ENCODE measurements around the gene LSAMP.

Gene LSAMP

DNA sequence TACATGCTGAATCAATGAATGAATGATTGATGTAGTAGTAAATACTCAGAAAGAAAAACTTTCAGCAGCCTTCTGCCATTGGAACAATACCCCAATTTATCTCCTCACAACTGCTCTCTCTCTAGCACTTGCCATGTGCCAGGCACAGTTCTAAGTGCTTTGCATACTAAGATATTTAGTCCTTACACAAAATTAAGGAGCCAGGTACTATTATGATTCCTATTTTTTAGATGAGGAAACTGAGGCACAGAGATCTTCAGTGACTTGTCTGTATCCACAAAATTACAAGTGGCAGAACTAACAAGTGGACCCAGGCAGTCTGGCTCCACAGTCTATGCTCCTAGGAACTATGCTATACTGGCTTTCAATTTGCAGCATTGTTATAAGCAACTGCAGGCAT is 279.2 kb downstream of the LSAMP start:
- DNase-seq (ENCODE audit: low read depth in 2 of 3, low spot score in 1 of 3), result no peak

DNA sequence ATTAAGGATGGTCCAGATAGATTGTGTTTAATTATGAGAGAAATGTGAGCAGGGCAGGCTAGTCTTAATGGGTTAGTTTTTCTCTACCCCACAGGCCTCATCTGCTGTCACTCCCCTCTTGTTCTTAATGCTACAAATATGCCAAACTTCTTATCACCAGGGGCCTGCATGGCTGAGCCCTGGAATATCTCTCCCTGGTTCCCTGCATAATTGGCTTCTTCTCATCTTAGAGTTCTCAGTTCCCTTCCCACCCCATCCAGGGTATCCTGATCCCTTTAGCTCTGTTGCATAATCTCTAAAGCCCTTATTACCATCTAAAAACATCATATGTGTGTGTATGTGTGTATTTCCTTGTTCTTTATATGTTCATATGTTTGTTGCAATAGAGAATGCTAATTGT is 279.6 kb downstream of the LSAMP start:
- no peak for DNase-seq (ENCODE audit: low read depth in 2 of 3, low spot score in 1 of 3)

DNA sequence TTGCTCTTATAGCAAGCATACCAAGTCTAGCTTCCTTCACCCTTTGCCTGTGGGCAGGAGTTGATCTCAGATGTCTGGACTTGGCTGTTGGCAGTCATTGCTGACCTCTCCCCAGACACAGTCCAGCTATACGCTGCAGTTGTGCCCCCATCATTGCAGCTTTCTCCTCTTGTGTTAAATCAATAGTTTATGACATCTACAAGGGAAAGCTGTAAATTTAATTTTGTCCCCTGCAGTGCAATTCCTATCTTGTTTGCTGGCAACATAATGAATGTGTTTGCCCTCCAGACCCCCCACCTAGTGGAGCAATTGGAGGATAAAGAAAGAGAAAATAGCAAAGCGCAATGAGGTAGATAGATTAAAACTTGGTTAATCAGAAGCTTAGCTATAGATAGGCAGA is 280.2 kb downstream of the LSAMP start:
- no peak for DNase-seq (ENCODE audit: low read depth in 2 of 3, low spot score in 1 of 3)

DNA sequence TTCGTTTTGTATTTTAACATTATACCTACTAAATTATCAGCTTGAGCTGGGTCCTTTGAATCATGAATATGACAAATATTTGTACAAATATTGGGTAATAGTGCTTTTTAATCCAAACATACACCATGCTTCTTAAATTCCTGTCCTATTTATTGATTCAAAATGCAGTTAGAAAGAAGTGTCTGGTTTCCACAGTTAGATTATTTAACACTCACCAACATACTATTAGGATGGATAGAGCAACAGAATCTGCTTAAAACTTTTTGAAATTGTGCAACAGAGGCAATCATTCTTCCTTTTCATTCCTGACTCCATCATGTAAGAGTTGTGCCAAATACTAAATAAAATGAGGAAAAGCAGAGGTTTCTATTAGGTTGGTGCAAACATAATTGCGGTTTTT is 281.2 kb downstream of the LSAMP start:
- no peak for DNase-seq (ENCODE audit: low read depth in 2 of 3, low spot score in 1 of 3)

DNA sequence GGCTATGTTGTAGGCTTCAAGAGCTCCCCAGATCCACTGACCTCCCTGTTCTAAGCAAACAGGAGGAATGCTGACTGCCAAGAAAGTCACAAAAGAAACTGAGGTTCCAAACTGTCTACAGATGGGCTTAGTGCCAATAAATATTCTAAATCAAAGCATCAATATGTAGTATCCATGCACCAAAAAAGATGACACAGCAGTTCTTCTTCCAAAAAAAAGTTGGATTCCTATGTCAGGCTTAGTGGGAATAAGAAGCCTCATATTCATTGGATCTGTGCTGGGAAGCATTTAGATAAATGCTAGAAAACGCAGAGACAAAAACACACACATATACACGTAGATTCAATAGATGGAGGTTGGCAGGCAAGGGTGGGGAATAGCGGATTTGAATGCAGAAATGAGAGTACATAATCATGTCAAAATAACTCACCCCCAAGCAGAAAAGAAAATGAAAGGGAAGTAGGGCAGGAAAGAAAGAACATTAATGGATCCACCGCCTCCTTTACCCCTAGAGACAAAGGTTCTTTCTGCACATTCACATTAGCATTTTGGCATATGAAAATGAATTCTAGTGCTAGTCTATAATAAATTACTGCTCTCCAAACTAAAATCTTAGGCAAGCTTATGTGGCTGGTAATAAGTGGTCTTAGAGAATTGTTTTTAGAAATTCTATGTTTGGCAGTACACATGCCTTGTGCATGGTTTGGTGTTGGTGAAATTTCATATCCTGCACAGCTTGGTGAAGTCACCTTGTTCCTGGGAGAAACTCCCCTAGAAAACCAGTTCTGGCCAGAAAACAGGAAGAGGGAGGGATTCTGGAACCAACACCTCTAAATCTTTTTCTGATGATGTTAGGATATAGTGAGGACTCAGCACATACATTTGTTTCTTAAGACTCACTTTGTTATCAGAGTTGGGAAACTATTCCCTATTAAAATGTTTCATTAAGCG is 283.4 kb downstream of the LSAMP start:
- no peak for DNase-seq (ENCODE audit: low read depth in 2 of 3, low spot score in 1 of 3)

DNA sequence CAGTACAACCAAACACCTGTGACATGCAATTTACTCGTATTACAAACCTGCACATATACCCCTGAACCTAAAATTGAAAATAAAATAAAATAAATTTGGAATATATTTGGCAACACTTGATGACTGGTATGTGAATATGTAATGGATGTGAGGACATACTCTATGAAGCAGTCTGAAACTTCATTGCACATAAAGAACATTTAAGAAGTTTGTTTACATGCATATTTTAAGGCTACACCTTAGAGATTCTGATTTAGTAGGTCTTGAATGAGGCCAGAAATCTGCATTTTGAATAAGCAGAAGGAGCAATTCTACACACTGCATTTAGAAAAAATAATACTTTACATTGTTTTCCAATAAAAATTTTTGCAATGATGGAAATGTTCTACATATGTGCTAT is 284.7 kb downstream of the LSAMP start:
- no peak for DNase-seq (ENCODE audit: low read depth in 2 of 3, low spot score in 1 of 3)

DNA sequence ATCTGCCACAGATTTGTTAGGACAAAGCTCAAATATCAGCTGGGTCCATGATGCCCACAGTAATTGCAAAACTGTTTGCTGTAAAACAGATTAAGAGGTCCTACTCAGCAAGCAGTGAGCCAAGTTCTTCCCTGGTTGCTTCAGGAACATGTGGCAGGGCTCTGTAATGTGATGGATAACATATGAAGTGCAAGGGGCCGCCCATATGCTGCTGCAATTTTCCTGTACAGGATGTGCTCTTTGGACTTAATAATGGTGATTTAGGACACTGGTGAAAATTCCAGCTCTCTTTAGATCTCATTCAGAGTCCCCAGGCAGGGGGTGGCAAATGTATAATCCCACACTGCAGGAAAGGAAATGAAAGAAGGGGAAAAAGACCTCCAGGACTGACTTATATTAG is 289.4 kb downstream of the LSAMP start:
- DNase-seq (ENCODE audit: low read depth in 2 of 3, low spot score in 1 of 3), result no peak

DNA sequence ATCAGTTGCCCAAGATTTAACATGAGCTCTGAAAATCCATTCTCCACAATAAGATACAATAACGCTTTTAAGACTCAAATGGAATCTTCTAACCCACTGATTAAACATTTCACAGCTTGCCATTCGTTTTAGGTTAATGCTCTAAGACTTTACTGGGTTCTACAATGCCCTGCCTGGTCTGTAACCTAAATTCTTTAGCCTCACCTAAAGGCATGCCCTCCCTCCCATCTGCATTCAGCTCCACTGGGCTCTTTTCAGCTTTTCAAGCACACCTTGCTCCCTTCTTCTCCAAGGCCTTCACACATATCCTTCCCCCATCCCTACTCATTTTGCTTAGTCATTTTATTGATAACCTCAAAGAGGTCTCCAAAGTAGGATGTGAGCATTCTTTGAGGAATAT is 290.9 kb downstream of the LSAMP start:
- DNase-seq (ENCODE audit: low read depth in 2 of 3, low spot score in 1 of 3), result no peak

DNA sequence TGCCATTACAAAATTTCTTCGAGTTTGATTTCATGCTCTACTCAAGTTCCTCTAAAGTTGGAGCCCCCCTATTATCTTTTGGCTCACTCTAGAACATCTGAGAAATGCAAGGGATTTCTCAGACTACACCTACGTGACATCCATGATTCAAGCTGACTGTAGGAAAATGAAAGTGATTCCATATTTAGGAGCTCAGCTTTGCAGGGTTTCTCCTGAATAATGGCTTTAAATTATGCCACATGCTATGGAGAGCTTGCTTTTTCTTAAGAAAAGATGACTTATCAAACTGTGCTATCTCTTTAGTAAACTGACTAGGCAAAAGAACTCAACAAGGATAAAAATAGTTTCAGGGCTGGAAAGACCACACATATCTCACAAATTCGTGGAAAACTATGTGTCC is 292.1 kb downstream of the LSAMP start:
- no peak for DNase-seq (ENCODE audit: low read depth in 2 of 3, low spot score in 1 of 3)

DNA sequence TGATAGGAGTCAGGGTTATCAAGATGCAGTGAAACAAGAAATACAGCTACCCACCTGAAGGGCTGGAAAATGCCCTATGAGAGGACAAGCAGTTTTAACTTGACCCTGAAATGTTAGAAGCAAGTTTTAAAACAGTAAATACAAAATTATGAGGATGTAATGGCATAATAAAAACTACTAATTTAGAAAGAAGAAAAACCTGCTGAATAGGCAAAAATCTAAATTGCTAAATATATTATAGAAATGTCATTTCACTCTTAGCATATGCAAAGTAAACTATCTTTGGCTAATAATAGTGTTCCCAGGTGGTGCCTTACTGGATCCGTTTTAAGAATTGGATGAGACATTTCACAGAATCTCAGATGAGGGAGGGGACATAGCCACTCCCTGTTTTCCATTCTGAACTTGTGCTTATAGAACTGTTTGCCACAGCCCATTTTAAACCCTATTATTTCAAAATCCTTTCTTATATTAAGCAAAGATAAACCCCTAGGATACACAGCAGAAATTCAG is 294.6 kb downstream of the LSAMP start:
- DNase-seq (ENCODE audit: low read depth in 2 of 3, low spot score in 1 of 3), result no peak

DNA sequence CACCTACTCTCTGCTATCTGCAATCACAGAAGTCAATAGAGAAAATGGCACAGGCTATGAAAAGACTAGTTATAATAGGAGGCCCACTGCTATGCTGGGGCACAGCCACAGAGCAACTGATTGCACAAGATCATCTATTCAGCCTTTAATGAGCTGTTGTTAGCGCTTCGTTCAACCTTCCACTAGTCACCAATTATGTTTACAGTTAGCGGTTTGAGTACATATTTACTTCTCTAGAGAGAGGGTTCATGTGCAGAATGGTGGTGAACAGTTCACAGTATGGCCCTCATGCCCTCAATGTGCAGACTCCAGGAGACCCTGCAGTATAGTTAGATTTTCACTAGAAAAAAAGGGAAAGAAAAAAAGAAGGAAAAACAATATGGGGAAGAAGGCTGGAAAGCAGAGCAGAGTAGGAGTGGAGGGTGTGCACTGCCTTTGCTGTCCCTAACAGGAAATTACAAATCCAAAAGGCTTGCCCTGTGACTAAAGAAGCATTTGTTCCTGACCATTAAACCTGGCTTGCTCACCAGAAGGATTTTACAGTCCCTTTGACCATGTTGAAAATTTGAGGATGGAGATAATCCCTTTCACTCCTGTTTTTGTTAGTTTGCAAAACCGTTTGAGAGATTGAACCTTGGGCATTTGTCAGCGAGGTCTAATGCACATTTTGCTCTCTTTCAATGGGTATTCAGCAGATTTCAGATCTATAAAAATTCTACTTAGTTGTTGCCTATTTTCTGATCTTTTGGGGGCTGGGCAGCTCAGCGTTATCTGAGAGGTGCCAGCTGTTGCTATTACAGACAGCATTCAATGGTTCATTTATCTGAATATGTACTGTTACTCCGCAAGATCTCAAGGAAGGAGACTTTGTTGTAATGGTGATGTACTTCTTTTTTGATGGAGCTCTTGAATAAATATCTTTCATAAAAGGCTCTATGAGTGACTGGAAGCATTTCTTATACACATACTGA is 296.1 kb downstream of the LSAMP start:
- no peak for DNase-seq (ENCODE audit: low read depth in 2 of 3, low spot score in 1 of 3)

DNA sequence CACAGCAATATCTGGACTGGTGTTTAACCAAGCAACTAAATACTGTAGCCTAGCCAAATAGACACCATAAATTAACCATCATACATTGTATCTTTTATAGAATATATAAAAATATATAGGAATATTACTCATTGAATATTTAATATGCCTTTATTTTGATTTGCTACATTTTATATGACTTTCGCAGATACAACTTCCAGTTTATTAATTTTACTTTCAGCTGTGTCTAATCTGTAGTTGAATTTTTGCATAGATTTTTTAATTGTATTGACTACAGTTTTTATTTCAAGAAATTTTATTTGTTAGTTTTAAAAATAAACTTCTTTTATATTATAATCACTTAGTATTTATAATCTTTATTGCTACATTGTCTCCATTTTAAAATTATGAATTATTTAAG is 299.7 kb downstream of the LSAMP start:
- no peak for DNase-seq (ENCODE audit: low read depth in 2 of 3, low spot score in 1 of 3)

DNA sequence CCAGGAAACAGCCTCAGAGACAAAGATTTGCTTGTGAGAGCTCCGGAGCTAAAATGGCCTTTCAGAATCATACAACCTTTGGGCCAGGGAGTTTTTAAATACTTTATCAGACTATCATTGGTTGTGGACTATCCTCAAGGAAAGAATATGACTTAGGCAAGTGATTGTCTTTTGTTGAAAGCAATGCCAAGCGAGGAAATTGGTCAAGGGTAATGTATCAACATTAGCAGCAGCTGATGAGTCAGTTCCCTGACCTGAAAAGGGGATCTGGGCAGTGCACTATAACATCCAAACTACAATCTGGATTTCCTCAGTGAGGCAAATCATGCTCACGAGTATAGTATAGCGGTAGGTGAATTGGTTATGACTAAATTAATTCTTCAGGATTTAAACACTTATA is 303.6 kb downstream of the LSAMP start:
- no peak for DNase-seq (ENCODE audit: low read depth in 2 of 3, low spot score in 1 of 3)

DNA sequence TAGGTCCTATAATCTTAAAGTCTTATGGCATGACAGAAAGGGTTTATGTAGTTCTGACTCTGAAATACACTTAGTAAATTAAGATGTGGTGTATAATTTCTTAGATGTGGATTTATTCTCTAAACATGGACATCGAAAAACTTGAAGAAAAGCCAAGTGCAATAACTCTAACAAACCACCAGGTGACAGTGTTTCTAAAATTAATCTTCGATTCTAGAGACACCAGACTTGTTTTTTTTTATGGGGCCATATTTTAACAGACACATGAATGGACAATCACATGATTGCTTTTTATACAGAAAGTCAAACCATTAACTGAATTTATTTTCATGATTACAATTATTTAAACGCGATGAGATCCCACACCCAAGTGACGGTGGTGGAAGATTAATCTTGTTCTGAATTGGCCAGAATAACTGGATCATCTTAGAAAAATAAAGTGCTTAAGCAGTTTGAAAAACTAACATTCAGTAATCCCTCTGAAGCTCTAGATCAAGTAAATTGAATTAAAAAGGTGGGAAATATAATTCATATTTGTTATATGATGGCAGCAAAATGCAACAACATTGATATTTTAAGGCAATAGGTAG is 305.1 kb downstream of the LSAMP start:
- DNase-seq (ENCODE audit: low read depth in 2 of 3, low spot score in 1 of 3), result no peak

DNA sequence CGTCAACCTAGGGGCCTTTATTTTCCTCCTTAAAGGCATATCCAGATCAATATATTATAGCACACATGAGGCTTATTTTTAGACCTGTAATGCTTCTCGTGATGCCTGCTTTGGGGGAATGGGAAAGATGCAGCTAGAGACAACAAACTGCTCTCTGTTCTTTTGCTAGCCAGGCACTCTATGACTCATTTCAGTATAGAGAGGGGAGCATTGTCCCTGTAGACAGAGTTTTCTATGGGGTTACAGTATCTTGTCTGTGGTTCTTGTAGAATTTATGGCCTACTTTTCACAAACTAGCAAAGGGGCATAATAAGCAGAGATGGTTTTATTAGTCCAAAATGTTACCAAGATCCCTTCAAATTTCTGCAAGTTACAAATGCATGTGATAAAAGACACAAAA is 305.6 kb downstream of the LSAMP start:
- DNase-seq (ENCODE audit: low read depth in 2 of 3, low spot score in 1 of 3), result no peak

DNA sequence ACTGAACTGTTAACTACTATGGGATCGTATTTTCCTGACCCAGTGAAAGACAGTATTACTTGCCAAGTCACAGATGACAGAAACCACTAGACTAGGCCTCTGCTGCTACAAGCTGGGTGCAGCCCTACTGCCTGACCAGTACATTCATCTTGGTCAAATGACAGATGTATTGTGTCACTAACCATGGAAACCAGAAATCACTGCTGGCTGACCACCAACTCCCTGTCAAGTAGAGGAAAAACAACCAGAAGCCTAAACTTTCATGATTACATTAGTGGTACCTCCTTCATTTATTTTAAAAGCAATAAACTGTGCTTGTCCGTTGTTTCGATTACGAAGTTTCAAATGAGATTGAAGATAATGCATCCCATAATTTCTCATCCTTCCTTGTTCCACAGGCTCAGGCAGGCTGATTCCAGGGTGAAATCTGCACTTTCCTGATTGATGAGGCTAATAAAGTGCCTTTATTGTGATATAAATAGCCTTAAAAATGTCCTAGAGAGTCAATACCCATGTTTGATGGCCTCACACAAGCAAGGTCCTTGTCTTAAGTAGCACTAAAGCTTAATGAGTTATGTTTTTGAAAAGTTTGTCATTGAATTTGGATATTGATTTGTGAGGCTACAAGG is 309.7 kb downstream of the LSAMP start:
- DNase-seq (ENCODE audit: low read depth in 2 of 3, low spot score in 1 of 3), result no peak

DNA sequence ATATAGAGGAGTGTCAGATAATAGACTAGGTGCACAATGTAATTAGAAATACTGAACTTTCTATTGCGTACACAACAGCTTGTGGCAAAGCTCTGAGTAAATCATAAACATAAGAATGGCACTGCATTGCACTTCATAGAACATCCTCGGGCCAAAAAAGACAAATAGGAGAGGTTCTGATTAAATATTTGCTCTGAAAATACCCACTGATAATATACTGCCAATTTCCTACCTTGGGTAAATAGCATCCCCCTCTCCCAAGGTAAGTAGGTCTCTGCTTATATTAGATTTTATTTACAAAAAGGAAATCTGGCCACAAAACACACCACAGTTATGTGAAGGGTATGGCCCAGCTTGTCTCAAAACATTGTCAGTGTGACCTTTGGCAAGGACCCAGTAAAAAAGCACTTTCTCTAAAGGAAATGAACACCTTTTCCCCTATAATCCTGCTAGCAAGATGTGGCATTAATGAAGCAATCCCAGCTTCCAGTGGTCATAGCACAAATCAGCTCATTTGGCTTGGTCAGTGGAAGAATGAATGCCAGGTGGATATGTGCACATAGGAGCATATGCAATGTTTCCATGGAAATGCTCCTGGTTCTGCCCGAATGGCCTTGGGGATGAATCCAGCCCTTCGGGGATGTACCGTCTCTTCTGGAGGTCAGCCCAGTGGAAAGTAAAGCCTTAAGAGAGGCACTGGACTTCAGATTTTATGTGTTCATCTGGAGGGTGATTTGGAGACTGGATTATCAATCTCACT is 315.9 kb downstream of the LSAMP start:
- DNase-seq (ENCODE audit: low read depth in 2 of 3, low spot score in 1 of 3), result no peak

DNA sequence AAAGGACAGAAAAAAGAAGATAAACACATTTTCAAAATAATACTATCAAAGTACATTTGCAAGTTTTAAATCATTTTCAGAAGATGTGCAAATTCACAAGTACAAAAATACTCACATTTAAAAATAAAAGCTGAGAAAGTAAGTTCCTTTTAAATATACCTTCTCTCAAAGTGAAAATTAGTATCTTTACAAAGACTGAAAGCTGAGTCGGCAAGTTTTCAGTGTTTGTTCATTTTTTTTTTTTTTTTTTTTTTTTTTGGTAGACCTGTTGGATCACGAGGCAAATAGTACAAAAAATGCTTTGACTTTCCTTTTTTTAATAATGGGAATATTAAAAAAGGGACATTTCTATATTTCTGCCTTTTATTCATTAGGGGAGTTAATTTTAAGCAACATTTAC is 317.8 kb downstream of the LSAMP start:
- no peak for DNase-seq (ENCODE audit: low read depth in 2 of 3, low spot score in 1 of 3)

DNA sequence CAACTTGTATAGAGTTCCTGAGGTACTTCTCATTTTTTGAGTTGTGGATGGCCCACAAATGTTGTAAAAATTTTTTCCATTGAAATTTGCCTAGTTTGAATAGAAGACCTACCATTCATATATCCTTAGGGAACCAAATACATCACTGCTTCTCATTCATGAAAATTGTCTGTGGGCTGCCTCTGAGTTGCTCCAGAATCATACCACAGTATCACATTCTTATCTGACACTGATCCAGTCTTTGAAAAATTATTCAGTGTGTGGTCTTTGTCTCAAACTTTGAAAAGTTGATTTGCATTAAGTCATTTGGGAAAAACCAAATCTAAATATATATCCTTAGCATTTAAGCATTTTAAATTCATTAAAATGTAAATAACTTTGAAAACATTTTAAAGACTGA is 321.1 kb downstream of the LSAMP start:
- no peak for DNase-seq (ENCODE audit: low read depth in 2 of 3, low spot score in 1 of 3)

DNA sequence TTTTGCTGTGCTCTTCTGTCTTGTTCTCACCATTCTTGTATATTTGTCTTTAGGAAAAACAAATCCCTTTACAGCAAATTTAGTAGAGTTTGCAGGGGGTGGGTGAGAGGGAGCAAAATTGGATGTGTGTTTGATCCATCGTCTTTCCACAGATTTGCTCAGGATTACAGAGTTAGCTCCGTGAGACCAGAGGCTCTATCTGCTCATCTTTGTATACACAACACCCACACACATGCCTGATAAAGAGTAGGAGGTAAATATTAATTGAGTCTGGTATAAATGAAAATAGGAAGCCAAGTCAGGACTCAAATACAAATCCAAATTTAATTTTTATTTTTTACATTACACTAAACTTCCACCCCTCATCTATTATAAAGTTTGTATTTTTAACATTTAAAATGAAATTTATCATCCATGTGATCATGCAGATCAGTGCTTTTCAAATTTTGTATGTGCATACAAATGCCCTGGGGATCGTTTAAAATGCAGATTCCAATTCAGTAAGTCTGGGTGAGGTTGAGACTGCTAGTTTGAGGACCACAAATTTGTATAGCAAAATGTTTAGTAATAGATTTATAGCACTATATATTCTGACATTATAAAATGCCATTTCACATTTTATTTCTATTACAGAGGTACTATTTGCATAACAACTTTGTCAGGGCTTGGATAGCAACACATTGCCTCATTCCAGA is 326.7 kb downstream of the LSAMP start:
- DNase-seq (ENCODE audit: low read depth in 2 of 3, low spot score in 1 of 3), result no peak
